Choroid plexus epithelial cell (primary cell): Measurements from ENCODE around the gene TMEM17.
A peak's percentile ranks its signal among the peaks of the same experiment; 100 is the strongest.

Experiments
- DNase-seq: peaks from one replicate; pipeline ENCODE4 v3.0.0-alpha.2; 2010; ENCODE audit warnings: low read depth
- H3K4me3 ChIP-seq: 2 replicates; pipeline ENCODE4 v1.5.1; 2011; ENCODE audit warnings: low read depth, mild to moderate bottlenecking, control low read depth, low read length, moderate library complexity
- CTCF ChIP-seq: conservative IDR thresholded peaks from 2 replicates; pipeline ENCODE4 v1.5.1; 2011; ENCODE audit warnings: low read depth, mild to moderate bottlenecking, control low read depth, inconsistent platforms, low read length, moderate library complexity

The TMEM17 gene

GRCh38 chr2:62482558-62483352 lies 23.2 kb downstream of the TMEM17 start:
- TF ChIP-seq CTCF = no peak
- DNase-seq = no peak
- no peak overlapping the region for H3K4me3 ChIP-seq

- TF ChIP-seq CTCF = no peak
- no peak for DNase-seq
- no peak overlapping the region for H3K4me3 ChIP-seq
Measured at GRCh38 chr2:62479917-62480316, 26.1 kb downstream of the TMEM17 start.

- TF ChIP-seq CTCF = no peak
- H3K4me3 ChIP-seq = no peak overlapping the region
- peak; percentile 64 for DNase-seq
Measured at GRCh38 chr2:62478093-62478580, 27.9 kb downstream of the TMEM17 start.

GRCh38 chr2:62477573-62477972 lies 28.4 kb downstream of the TMEM17 start:
- DNase-seq = no peak
- TF ChIP-seq CTCF = no peak
- no peak overlapping the region for H3K4me3 ChIP-seq

- DNase-seq = no peak
- no peak for TF ChIP-seq CTCF
- no peak overlapping the region for H3K4me3 ChIP-seq
Measured at GRCh38 chr2:62475172-62476011, 30.6 kb downstream of the TMEM17 start.

- no peak for TF ChIP-seq CTCF
- no peak overlapping the region for H3K4me3 ChIP-seq
- DNase-seq = no peak
Measured at GRCh38 chr2:62474176-62474575, 31.8 kb downstream of the TMEM17 start.
